ENCODE results near the gene FBN3. TPM values are rescaled to one million over a fixed set of nuclear protein-coding genes. Genes with fewer than 3 reads are reported as not detected.

Gene FBN3
- total RNA-seq, 4 donors from 2014 or later, result 0.15 TPM; not detected in 3

- TF ChIP-seq POLR2A (IDR thresholded peaks at IDR 0.05) (no peak), CTCF (IDR thresholded peaks at IDR 0.05 in 4 of 5, conservative IDR thresholded peaks at IDR 0.05 in 1 of 5) (no peak)
- H3K36me3 ChIP-seq, result no peaks in the 10 kb centered on the region
- no peaks in the 10 kb centered on the region for H3K27me3 ChIP-seq
- H3K4me1 ChIP-seq, result no peaks in the 10 kb centered on the region
- H3K4me3 ChIP-seq, result no peak overlapping the region
- DNase-seq, result no peak
- no peak overlapping the region for H3K27ac ChIP-seq
- intact Hi-C loops (cut with DNase I; ENCODE audit: low total_unique reads) (no loop called here), in situ Hi-C loops (cut with MboI; ENCODE audit: low sequenced_read_pairs in 4 of 4) (loop anchor here in 2 of 4 donors (25.0 kb wide), 1 partner anchor 244 kb away; no protein-coding TSS in a partner anchor)
- ATAC-seq, result no peak
- no peaks in the 10 kb centered on the region for H3K9me3 ChIP-seq
Measured at GRCh38 chr19:8017808-8018207, 131.6 kb downstream of the FBN3 start.

Other genes with a start within 250 kb of the FBN3 start
- 10 to 100 TPM; 17.7 to 41.7 (median 32.9) TPM for gene MAP2K7, start 245.7 kb downstream of the FBN3 start, total RNA-seq
- gene TGFBR3L, start 234.8 kb downstream of the FBN3 start, total RNA-seq, result 1 to 10 TPM in 2 of 4 donors, under 1 TPM in 1, not detected in 1; 0.62 to 2.6 (median 1.5) TPM
- gene SNAPC2, start 229.3 kb downstream of the FBN3 start, total RNA-seq, result 10 to 100 TPM in 1 of 4 donors, 1 to 10 TPM in 3; 4.6 to 10.9 (median 7.1) TPM
- gene CTXN1, start 223.5 kb downstream of the FBN3 start, total RNA-seq, result not detected
- gene TIMM44, start 205.9 kb downstream of the FBN3 start, total RNA-seq, result 100 to 1,000 TPM in 1 of 4 donors, 10 to 100 TPM in 3; 53.9 to 168 (median 94.1) TPM
- 10 to 100 TPM; 18.2 to 40.5 (median 28.9) TPM for gene ELAVL1, start 144.0 kb downstream of the FBN3 start, total RNA-seq
- gene CCL25, start 96.8 kb downstream of the FBN3 start, total RNA-seq, result not detected
- gene CERS4, start 59.8 kb upstream of the FBN3 start, total RNA-seq, result 1 to 10 TPM; 2.1 to 4.0 (median 2.7) TPM
- gene CD320, start 158.8 kb upstream of the FBN3 start, total RNA-seq, result 10 to 100 TPM; 49.8 to 85.3 (median 66.1) TPM
- 100 to 1,000 TPM in 1 of 4 donors, 10 to 100 TPM in 3; 75.3 to 129 (median 87.7) TPM for gene NDUFA7, start 171.8 kb upstream of the FBN3 start, total RNA-seq
- 100 to 1,000 TPM; 248 to 436 (median 313) TPM for gene RPS28, start 171.9 kb upstream of the FBN3 start, total RNA-seq
- gene KANK3, start 193.7 kb upstream of the FBN3 start, total RNA-seq, result 10 to 100 TPM in 3 of 4 donors, 1 to 10 TPM in 1; 7.1 to 16.0 (median 13.7) TPM
- gene ANGPTL4, start 214.6 kb upstream of the FBN3 start, total RNA-seq, result 10 to 100 TPM; 19.7 to 91.8 (median 41.9) TPM
- gene RAB11B, start 240.8 kb upstream of the FBN3 start, total RNA-seq, result 10 to 100 TPM; 13.4 to 42.9 (median 31.0) TPM

Measured in gastrocnemius medialis (tissue), 4 donors.